GM12878 (cell line): ENCODE results near the gene SLC6A17. TPM values are rescaled to one million over a fixed set of nuclear protein-coding genes. Genes with fewer than 3 reads are reported as not detected.

ENCODE experiments used
- CBFB ChIP-seq: IDR thresholded peaks from 2 replicates; pipeline ENCODE4 v1.6.1; 2016; ENCODE audit warnings: antibody characterized with exemption, low read depth
- CHD2 ChIP-seq: IDR thresholded peaks from 2 replicates; pipeline ENCODE4 v1.6.1; 2011; ENCODE audit warnings: low read depth, low read length, improper control_type of control experiment, borderline replicate concordance
- CTCF ChIP-seq, 3 experiments: IDR thresholded peaks in 2 of 3; conservative IDR thresholded peaks in 1 of 3; 2 replicates each; pipeline ENCODE4 v1.5.1; 2011; ENCODE audit warnings: low read depth in 3 of 3, low read length in 3 of 3, mild to moderate bottlenecking in 3 of 3, control low read depth in 2 of 3, moderate library complexity in 2 of 3, inconsistent platforms in 1 of 3, mixed read lengths in 1 of 3; ENCODE audit not compliant: control insufficient read depth in 2 of 3, insufficient read depth in 1 of 3; ENCODE audit errors: extremely low read depth in 1 of 3
- ELK1 ChIP-seq: IDR thresholded peaks from 2 replicates; pipeline ENCODE4 v1.6.1; 2012; ENCODE audit warnings: low read depth, low read length, improper control_type of control experiment
- FOXM1 ChIP-seq: IDR thresholded peaks from 2 replicates; pipeline ENCODE4 v1.6.1; 2012; ENCODE audit warnings: low read depth, mild to moderate bottlenecking, inconsistent platforms, low read length, moderate library complexity
- HDAC6 ChIP-seq: fragments of 200-600 bp; sonication (generic); IDR thresholded peaks from one replicate; pipeline ENCODE4 v1.8.0; 2017; ENCODE audit warnings: antibody characterized with exemption; ENCODE audit not compliant: unreplicated experiment
- HSF1 ChIP-seq: fragments of 150-350 bp; IDR thresholded peaks from 2 replicates; pipeline ENCODE4 v1.6.1; 2014; ENCODE audit warnings: mild to moderate bottlenecking, low read depth, low read length
- IRF3 ChIP-seq: fragments of 450-650 bp; IDR thresholded peaks from 2 replicates; pipeline ENCODE4 v1.6.1; 2014; ENCODE audit warnings: mild to moderate bottlenecking
- MLLT1 ChIP-seq: fragments of 450-650 bp; IDR thresholded peaks from 2 replicates; pipeline ENCODE4 v1.6.1; 2016; ENCODE audit warnings: mild to moderate bottlenecking
- MTA3 ChIP-seq: IDR thresholded peaks from 2 replicates; pipeline ENCODE4 v1.6.1; 2012; ENCODE audit warnings: low read length, inconsistent platforms, borderline replicate concordance
- MYB ChIP-seq: fragments of 150-350 bp; IDR thresholded peaks from 2 replicates; pipeline ENCODE4 v1.6.1; 2014; ENCODE audit warnings: mild to moderate bottlenecking, low read depth, low read length, borderline replicate concordance
- NRF1 ChIP-seq: conservative IDR thresholded peaks from 2 replicates; pipeline ENCODE4 v1.6.1; 2011; ENCODE audit warnings: mild to moderate bottlenecking, low read depth, low read length, improper control_type of control experiment
- RB1 ChIP-seq: fragments of 450-650 bp; formaldehyde crosslinking; IDR thresholded peaks from 2 replicates; pipeline ENCODE4 v1.6.1; 2017; ENCODE audit warnings: mild to moderate bottlenecking, borderline replicate concordance
- RCOR1 ChIP-seq: conservative IDR thresholded peaks from 2 replicates; pipeline ENCODE4 v1.6.1; 2012; ENCODE audit warnings: low read depth, low read length, improper control_type of control experiment
- SPI1 ChIP-seq: IDR thresholded peaks from 2 replicates; pipeline ENCODE4 v1.6.1; 2011; ENCODE audit warnings: low read depth, mild to moderate bottlenecking, low read length, moderate library complexity, borderline replicate concordance; ENCODE audit not compliant: insufficient read depth
- SREBF1 ChIP-seq: IDR thresholded peaks from 2 replicates; pipeline ENCODE4 v1.6.1; 2012; ENCODE audit warnings: mild to moderate bottlenecking, low read length
- ZZZ3 ChIP-seq: IDR thresholded peaks from 2 replicates; pipeline ENCODE4 v1.6.1; 2011; ENCODE audit warnings: low read depth; ENCODE audit not compliant: control insufficient read depth, insufficient read length
- polyA plus RNA-seq, 11 experiments: library from polyadenylated mRNA; depleted of rRNA in 4 of 11; unstranded in 6 of 11; stranded (reverse) in 5 of 11; fragments of >200 nt; fragmentation: Nextera tagmentation in 4 of 11; fragmentation: Illumina TruSeq in 1 of 11; extraction: Ambion mirVana in 4 of 11; extraction: Trizol in 1 of 11; gene quantifications; 1 replicate in 1 of 11; 2 replicates in 10 of 11; pipeline versions ENCODE4 v1.2.1 to v1.2.3, GENCODE V29; 2011 to 2016; ENCODE audit warnings: inconsistent platforms in 2 of 11, missing spikeins in 2 of 11, low read depth in 1 of 11
- total RNA-seq, 4 experiments: library from RNA; depleted of rRNA in 3 of 4; stranded (reverse); fragments of >200 nt in 3 of 4; fragmentation: Illumina TruSeq in 1 of 4; extraction: Trizol in 1 of 4; gene quantifications; 2 replicates each; pipeline versions ENCODE4 v1.2.1 to v1.2.3, GENCODE V29; 2013 to 2021

The SLC6A17 gene
- total and polyA plus RNA-seq, 10 of the 15 experiments (the other 5 are each of a cell fraction or from before 2014, with no cell fraction given) = not detected

GRCh38 chr1:110243574-110243973, 93.3 kb downstream of the SLC6A17 start (continued):
- TF ChIP-seq ZZZ3 = no peak
- TF ChIP-seq CBFB = no peak
- no peak for TF ChIP-seq MYB
- no peak for TF ChIP-seq CTCF (IDR thresholded peaks at IDR 0.05 in 2 of 3, conservative IDR thresholded peaks at IDR 0.05 in 1 of 3; ENCODE audit: control insufficient read depth in 2 of 3, extremely low read depth in 1 of 3, insufficient read depth in 1 of 3, low read depth in 3 of 3, low read length in 3 of 3)
- no peak for TF ChIP-seq SPI1
- TF ChIP-seq CHD2 = peak; percentile 57; the same call in 1 of the 2 replicates
- TF ChIP-seq RCOR1 = no peak
- TF ChIP-seq IRF3 = no peak
- TF ChIP-seq MTA3 = no peak
- TF ChIP-seq HSF1 = no peak
- TF ChIP-seq FOXM1 = no peak
- TF ChIP-seq HDAC6 = no peak
- TF ChIP-seq NRF1 = no peak
- no peak for TF ChIP-seq ELK1
- TF ChIP-seq MLLT1 = 0 out of 2 replicates have a peak, but pooled peaks have one; percentile 34
- TF ChIP-seq RB1 = no peak
- no peak for TF ChIP-seq SREBF1
